Astrocyte (in vitro differentiated cells and primary cell): ENCODE measurements around the gene PPP3CA. TPM values are rescaled to one million over a fixed set of nuclear protein-coding genes. Genes with fewer than 3 reads are reported as not detected.
"Not testable (repeated sequence)": the region's sequence is repeated elsewhere in the genome, so short reads cannot be mapped to it uniquely, and the experiment has no call there.

Source experiments
- DNase-seq: peaks from one replicate; pipeline ENCODE4 v3.0.0-alpha.2; 2010; ENCODE audit warnings: low read depth
- FAIRE-seq: peaks from 2 replicates; lab custom pipeline; 2011; peaks lifted over from hg19 to GRCh38; lab: Jason Lieb, UNC
- H2AFZ ChIP-seq: 2 replicates; pipeline ENCODE4 v1.6.0; 2012; ENCODE audit warnings: low read depth, low read length, inconsistent platforms
- H3K27ac ChIP-seq: 2 replicates; pipeline ENCODE4 v1.5.1; 2011; ENCODE audit warnings: low read depth, low read length, inconsistent platforms
- H3K27me3 ChIP-seq: 2 replicates; pipeline ENCODE4 v1.6.0; 2011; ENCODE audit warnings: low read length, inconsistent platforms; ENCODE audit not compliant: insufficient read depth
- H3K36me3 ChIP-seq: 2 replicates; pipeline ENCODE4 v1.5.1; 2011; ENCODE audit warnings: low read length, inconsistent platforms; ENCODE audit not compliant: insufficient read depth
- H3K4me1 ChIP-seq: 2 replicates; pipeline ENCODE4 v1.5.1; 2011; ENCODE audit warnings: low read length, inconsistent platforms; ENCODE audit not compliant: insufficient read depth
- H3K4me2 ChIP-seq: 2 replicates; pipeline ENCODE4 v1.6.0; 2012; ENCODE audit warnings: low read length, inconsistent platforms
- H3K4me3 ChIP-seq: 2 replicates; pipeline ENCODE4 v1.5.1; 2011; ENCODE audit warnings: low read depth, mild to moderate bottlenecking, low read length, inconsistent platforms; ENCODE audit not compliant: insufficient read depth
- H3K79me2 ChIP-seq: 2 replicates; pipeline ENCODE4 v1.6.0; 2012; ENCODE audit warnings: mild to moderate bottlenecking, low read length, inconsistent platforms; ENCODE audit not compliant: insufficient read depth
- H3K9ac ChIP-seq: 2 replicates; pipeline ENCODE4 v1.6.0; 2012; ENCODE audit warnings: mild to moderate bottlenecking, low read length, inconsistent platforms
- H3K9me3 ChIP-seq: 2 replicates; pipeline ENCODE4 v1.5.1; 2012; ENCODE audit warnings: low read depth, mild to moderate bottlenecking, low read length, inconsistent platforms; ENCODE audit not compliant: insufficient read depth
- H4K20me1 ChIP-seq: 2 replicates; pipeline ENCODE4 v1.6.0; 2012; ENCODE audit warnings: low read length, inconsistent platforms; ENCODE audit not compliant: insufficient read depth
- H3K27ac Mint-ChIP-seq: one replicate; pipeline ENCODE4 v1.8.0; 2021; ENCODE audit warnings: mild to moderate bottlenecking, mixed read lengths; ENCODE audit not compliant: unreplicated experiment
- H3K27me3 Mint-ChIP-seq: one replicate; pipeline ENCODE4 v1.8.0; 2021; ENCODE audit warnings: low read depth, mixed read lengths; ENCODE audit not compliant: unreplicated experiment
- H3K36me3 Mint-ChIP-seq: one replicate; pipeline ENCODE4 v1.8.0; 2021; ENCODE audit warnings: low read depth, mixed read lengths; ENCODE audit not compliant: unreplicated experiment
- H3K4me1 Mint-ChIP-seq: one replicate; pipeline ENCODE4 v1.8.0; 2021; ENCODE audit warnings: low read depth, mixed read lengths; ENCODE audit not compliant: unreplicated experiment
- H3K4me3 Mint-ChIP-seq: one replicate; pipeline ENCODE4 v1.8.0; 2021; ENCODE audit warnings: mild to moderate bottlenecking, moderate library complexity, mixed read lengths; ENCODE audit not compliant: unreplicated experiment
- H3K9me3 Mint-ChIP-seq: one replicate; pipeline ENCODE4 v1.8.0; 2021; ENCODE audit warnings: mild to moderate bottlenecking, mixed read lengths; ENCODE audit not compliant: unreplicated experiment
- CTCF ChIP-seq: IDR thresholded peaks from 2 replicates; pipeline ENCODE4 v1.5.1; 2011; ENCODE audit warnings: low read depth, mild to moderate bottlenecking, inconsistent platforms, low read length, moderate library complexity; ENCODE audit not compliant: insufficient read depth
- EZH2 ChIP-seq: IDR thresholded peaks from 2 replicates; pipeline ENCODE4 v1.6.1; 2012; ENCODE audit warnings: mild to moderate bottlenecking, low read length, inconsistent platforms; ENCODE audit not compliant: insufficient read depth
- total RNA-seq: library from RNA; stranded (reverse); gene quantifications from 2 replicates; pipeline ENCODE4 v1.2.1, GENCODE V29; 2021

PPP3CA gene
- total RNA-seq, 1 donor from 2014 or later = 101 TPM

- Histone ChIP-seq H3K36me3 (no peaks in the 10 kb centered on the region), H3K9me3 (no peaks in the 10 kb centered on the region), H3K4me1 (no peaks in the 10 kb centered on the region), H3K4me2 (peak overlapping the region; percentile 15), H3K27ac (no peak overlapping the region), H4K20me1 (peaks cover 16% of the 10 kb centered on the region), H3K9ac (no peak overlapping the region), H2AFZ (no peak overlapping the region), H3K79me2 (peaks cover 37% of the 10 kb centered on the region), H3K27me3 (no peaks in the 10 kb centered on the region), H3K4me3 (no peak overlapping the region)
- Mint-ChIP-seq H3K9me3 (peaks cover 8% of the 10 kb centered on the region), H3K27me3 (no peaks in the 10 kb centered on the region), H3K4me3 (no peak overlapping the region), H3K27ac (no peak overlapping the region), H3K36me3 (peaks cover 14% of the 10 kb centered on the region), H3K4me1 (peaks cover 12% of the 10 kb centered on the region)
- TF ChIP-seq EZH2 (no peak), CTCF (no peak)
- peak; percentile 45 for FAIRE-seq
- DNase-seq = peak; percentile 36
Measured at GRCh38 chr4:101183666-101184373, 163.5 kb downstream of the PPP3CA start.

- Mint-ChIP-seq H3K9me3 (peaks cover 8% of the 10 kb centered on the region), H3K27me3 (no peaks in the 10 kb centered on the region), H3K27ac (no peak overlapping the region), H3K4me3 (no peak overlapping the region), H3K4me1 (peaks cover 18% of the 10 kb centered on the region), H3K36me3 (peaks cover 14% of the 10 kb centered on the region)
- no peak overlapping the region for H3K4me2 ChIP-seq
- no peaks in the 10 kb centered on the region for H3K4me1 ChIP-seq
- DNase-seq = no peak
- H3K9me3 ChIP-seq = no peaks in the 10 kb centered on the region
- H3K36me3 ChIP-seq = no peaks in the 10 kb centered on the region
- no peak for FAIRE-seq
- no peaks in the 10 kb centered on the region for H3K27me3 ChIP-seq
- no peak overlapping the region for H3K4me3 ChIP-seq
- no peak for TF ChIP-seq EZH2
- no peak for TF ChIP-seq CTCF
- H3K79me2 ChIP-seq = peaks cover 32% of the 10 kb centered on the region
- no peak overlapping the region for H2AFZ ChIP-seq
- no peak overlapping the region for H3K27ac ChIP-seq
- H3K9ac ChIP-seq = no peak overlapping the region
- peaks cover 16% of the 10 kb centered on the region for H4K20me1 ChIP-seq
Measured at GRCh38 chr4:101183221-101183620, 164.1 kb downstream of the PPP3CA start.

GRCh38 chr4:101182688-101183087, 164.6 kb downstream of the PPP3CA start:
- not testable (repeated sequence) for FAIRE-seq, H3K4me1 ChIP-seq, H3K36me3 ChIP-seq, H2AFZ ChIP-seq, H3K27me3 ChIP-seq, H3K9ac ChIP-seq, H3K27ac Mint-ChIP-seq, DNase-seq, H3K9me3 ChIP-seq, H3K4me3 Mint-ChIP-seq, H3K27ac ChIP-seq, H3K4me2 ChIP-seq, H3K27me3 Mint-ChIP-seq, H3K9me3 Mint-ChIP-seq, H3K4me3 ChIP-seq
- peaks cover 32% of the 10 kb centered on the region for H3K79me2 ChIP-seq
- H4K20me1 ChIP-seq = peaks cover 16% of the 10 kb centered on the region
- Mint-ChIP-seq H3K4me1 (peaks cover 22% of the 10 kb centered on the region), H3K36me3 (peaks cover 14% of the 10 kb centered on the region)
